AG09319 (cell line): Measurements from ENCODE around the gene EEF1G.
"Not testable (repeated sequence)": the region's sequence is repeated elsewhere in the genome, so short reads cannot be mapped to it uniquely, and the experiment has no call there.

Source experiments
- DNase-seq: peaks from one replicate; pipeline ENCODE4 v3.0.0-alpha.2; 2010; ENCODE audit warnings: low read depth; ENCODE audit errors: extremely low read depth
- CTCF ChIP-seq: IDR thresholded peaks from 2 replicates; pipeline ENCODE4 v1.5.1; 2011; ENCODE audit warnings: low read depth, mild to moderate bottlenecking, inconsistent platforms, low read length, moderate library complexity

Gene EEF1G

GRCh38 chr11:62578541-62578940 lies 4.8 kb upstream of the EEF1G start:
- no peak for DNase-seq
- no peak for TF ChIP-seq CTCF

GRCh38 chr11:62577046-62577714 lies 3.5 kb upstream of the EEF1G start:
- no peak for DNase-seq
- TF ChIP-seq CTCF = no peak

- no peak for DNase-seq
- TF ChIP-seq CTCF = no peak
Measured at GRCh38 chr11:62575837-62576236, 2.1 kb upstream of the EEF1G start.

- no peak for DNase-seq
- no peak for TF ChIP-seq CTCF
Measured at GRCh38 chr11:62575156-62575555, 1.5 kb upstream of the EEF1G start.

- DNase-seq = no peak
- TF ChIP-seq CTCF = no peak
Measured at GRCh38 chr11:62574363-62575071, 826 bp upstream of the EEF1G start.

GRCh38 chr11:62573006-62573591 lies 592 bp downstream of the EEF1G start:
- no peak for DNase-seq
- no peak for TF ChIP-seq CTCF

- TF ChIP-seq CTCF = no peak
- DNase-seq = no peak
Measured at GRCh38 chr11:62572431-62572830, 1.3 kb downstream of the EEF1G start.

GRCh38 chr11:62571493-62571892 lies 2.2 kb downstream of the EEF1G start:
- DNase-seq = not testable (repeated sequence)

GRCh38 chr11:62570903-62571302 lies 2.8 kb downstream of the EEF1G start:
- DNase-seq = not testable (repeated sequence)
